Measurements from ENCODE around the gene FTSJ3. TPM values are rescaled to one million over a fixed set of nuclear protein-coding genes. Genes with fewer than 3 reads are reported as not detected.
"Not testable (repeated sequence)": the region's sequence is repeated elsewhere in the genome, so short reads cannot be mapped to it uniquely, and the experiment has no call there.

FTSJ3 gene
- total RNA-seq, 2 donors from 2014 or later: 24.3 to 58.0 TPM

- no peaks in the 10 kb centered on the region for H3K27me3 ChIP-seq
- no peak overlapping the region for H3K27ac ChIP-seq
- H3K4me3 ChIP-seq: no peak overlapping the region
- peaks cover under 1 to 11% of the 10 kb centered on the region in 2 donors for H3K4me1 ChIP-seq
- DNase-seq (ENCODE audit: low spot score): no peak
- no peaks in the 10 kb centered on the region for H3K9me3 ChIP-seq
- no peak for TF ChIP-seq CTCF (IDR thresholded peaks at IDR 0.05)
- no peaks in the 10 kb centered on the region for H3K36me3 ChIP-seq
Measured at GRCh38 chr17:63847525-63848249, 20.2 kb upstream of the FTSJ3 start.

- no peak overlapping the region for H3K4me3 ChIP-seq
- peaks cover 3 to 23% of the 10 kb centered on the region in 2 donors for H3K4me1 ChIP-seq
- no peaks in the 10 kb centered on the region for H3K9me3 ChIP-seq
- no peak for TF ChIP-seq CTCF (IDR thresholded peaks at IDR 0.05)
- H3K36me3 ChIP-seq: no peaks in the 10 kb centered on the region
- no peaks in the 10 kb centered on the region for H3K27me3 ChIP-seq
- no peak overlapping the region for H3K27ac ChIP-seq
- no peak for DNase-seq (ENCODE audit: low spot score)
Measured at GRCh38 chr17:63845509-63845908, 18.0 kb upstream of the FTSJ3 start.

GRCh38 chr17:63843910-63844677 lies 16.6 kb upstream of the FTSJ3 start:
- Histone ChIP-seq H3K27ac (peak overlapping the region; percentile 90 to 95), H3K36me3 (no peaks in the 10 kb centered on the region), H3K4me3 (peak overlapping the region in 1 of 2 donors; percentile 81), H3K4me1 (peaks cover 3 to 38% of the 10 kb centered on the region in 2 donors), H3K27me3 (no peaks in the 10 kb centered on the region), H3K9me3 (no peaks in the 10 kb centered on the region)
- no peak for DNase-seq (ENCODE audit: low spot score)
- TF ChIP-seq CTCF (IDR thresholded peaks at IDR 0.05): no peak

GRCh38 chr17:63843387-63843888 lies 16.0 kb upstream of the FTSJ3 start:
- Histone ChIP-seq H3K27ac (peak overlapping the region; percentile 90 to 95), H3K4me1 (peaks cover 3 to 40% of the 10 kb centered on the region in 2 donors), H3K4me3 (peak overlapping the region; percentile 81 to 84)
- not testable (repeated sequence) for H3K9me3 ChIP-seq, H3K27me3 ChIP-seq, H3K36me3 ChIP-seq
- peak; percentile 77 for DNase-seq (ENCODE audit: low spot score)

- Histone ChIP-seq H3K27ac (peak within 1 kb of the TSS; percentile 90 to 95), H3K27me3 (no peaks in the 10 kb centered on the region), H3K4me1 (peaks cover 3 to 46% of the 10 kb centered on the region in 2 donors), H3K36me3 (no peaks in the 10 kb centered on the region), H3K4me3 (peak within 1 kb of the TSS; percentile 81 to 84), H3K9me3 (no peaks in the 10 kb centered on the region)
- no peak for TF ChIP-seq CTCF (IDR thresholded peaks at IDR 0.05)
- peak; percentile 97 for DNase-seq (ENCODE audit: low spot score)
Measured at GRCh38 chr17:63842540-63843386, 15.3 kb upstream of the FTSJ3 start, which contains the start of gene SMARCD2. Gene SMARCD2 (minus strand): TSS chr17:63842685. CDS start chr17:63842674, 11 bp downstream.
